ENCODE measurements around the gene RBM4B. TPM values are rescaled to one million over a fixed set of nuclear protein-coding genes. Genes with fewer than 3 reads are reported as not detected.

Gene RBM4B
- total RNA-seq, 1 donor from 2014 or later, result 17.4 TPM

GRCh38 chr11:66624450-66624849, 53.2 kb downstream of the RBM4B start:
- TF ChIP-seq, protein P1, sequence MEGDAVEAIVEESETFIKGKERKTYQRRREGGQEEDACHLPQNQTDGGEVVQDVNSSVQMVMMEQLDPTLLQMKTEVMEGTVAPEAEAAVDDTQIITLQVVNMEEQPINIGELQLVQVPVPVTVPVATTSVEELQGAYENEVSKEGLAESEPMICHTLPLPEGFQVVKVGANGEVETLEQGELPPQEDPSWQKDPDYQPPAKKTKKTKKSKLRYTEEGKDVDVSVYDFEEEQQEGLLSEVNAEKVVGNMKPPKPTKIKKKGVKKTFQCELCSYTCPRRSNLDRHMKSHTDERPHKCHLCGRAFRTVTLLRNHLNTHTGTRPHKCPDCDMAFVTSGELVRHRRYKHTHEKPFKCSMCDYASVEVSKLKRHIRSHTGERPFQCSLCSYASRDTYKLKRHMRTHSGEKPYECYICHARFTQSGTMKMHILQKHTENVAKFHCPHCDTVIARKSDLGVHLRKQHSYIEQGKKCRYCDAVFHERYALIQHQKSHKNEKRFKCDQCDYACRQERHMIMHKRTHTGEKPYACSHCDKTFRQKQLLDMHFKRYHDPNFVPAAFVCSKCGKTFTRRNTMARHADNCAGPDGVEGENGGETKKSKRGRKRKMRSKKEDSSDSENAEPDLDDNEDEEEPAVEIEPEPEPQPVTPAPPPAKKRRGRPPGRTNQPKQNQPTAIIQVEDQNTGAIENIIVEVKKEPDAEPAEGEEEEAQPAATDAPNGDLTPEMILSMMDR (IDR thresholded peaks at IDR 0.05), result no peak
- no peak for TF ChIP-seq POLR2AphosphoS5 (IDR thresholded peaks at IDR 0.05; ENCODE audit: insufficient read depth in 1 of 2, low read depth in 1 of 2)
- TF ChIP-seq POLR2A (IDR thresholded peaks at IDR 0.05), result no peak
- Histone ChIP-seq H3K36me3 (peaks cover 0 to 56% of the 10 kb centered on the region in 2 donors), H3K9me3 (no peaks in the 10 kb centered on the region), H3K4me1 (peaks cover 61% of the 10 kb centered on the region), H3K27me3 (no peaks in the 10 kb centered on the region), H3K27ac (no peak overlapping the region), H3K4me3 (no peak overlapping the region)
- intact Hi-C loops (cut with DNase I), result no loop called here
- no peak for DNase-seq (ENCODE audit: extremely low spot score in 2 of 2)

DNA sequence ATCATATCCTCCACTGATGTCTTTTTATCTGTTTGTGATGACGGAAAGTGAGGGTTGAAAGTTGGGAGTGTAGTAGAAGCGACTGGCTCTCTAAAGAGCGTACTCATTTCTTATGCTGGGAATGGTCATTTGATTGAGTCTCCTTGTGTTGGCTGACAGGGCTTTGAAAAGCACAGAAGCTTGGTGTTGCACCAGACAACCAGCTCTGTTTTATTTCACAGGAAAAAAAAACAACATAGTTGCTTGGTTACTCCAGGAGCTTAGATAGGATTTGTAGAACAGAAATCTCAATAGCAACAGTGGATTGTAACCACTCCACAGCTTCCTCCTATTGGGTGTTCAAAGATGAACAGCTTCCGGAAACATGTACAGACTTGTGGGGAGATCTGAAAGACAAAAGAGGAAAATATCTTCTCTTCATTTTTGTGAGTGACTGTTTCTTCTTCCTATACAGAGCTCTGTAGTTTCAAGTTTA, 58.6 kb downstream of the RBM4B start:
- H3K9me3 ChIP-seq, result no peaks in the 10 kb centered on the region
- peak overlapping the region; percentile 64 to 88 for H3K4me3 ChIP-seq
- H3K4me1 ChIP-seq, result peaks cover 73% of the 10 kb centered on the region
- TF ChIP-seq POLR2A (IDR thresholded peaks at IDR 0.05) (no peak), POLR2AphosphoS5 (IDR thresholded peaks at IDR 0.05; ENCODE audit: insufficient read depth in 1 of 2, low read depth in 1 of 2) (peak in 1 of 2 donors; percentile 86)
- H3K36me3 ChIP-seq, result peaks cover 0 to 5% of the 10 kb centered on the region in 2 donors
- intact Hi-C loops (cut with DNase I), result no loop called here
- H3K27me3 ChIP-seq, result no peaks in the 10 kb centered on the region
- H3K27ac ChIP-seq, result peak overlapping the region; percentile 8
- no peak for DNase-seq (ENCODE audit: extremely low spot score in 2 of 2)

- Histone ChIP-seq H3K36me3 (no peaks in the 10 kb centered on the region), H3K4me1 (peaks cover 55% of the 10 kb centered on the region), H3K27me3 (no peaks in the 10 kb centered on the region), H3K9me3 (no peaks in the 10 kb centered on the region), H3K27ac (peak overlapping the region; percentile 94), H3K4me3 (peak overlapping the region; percentile 64 to 88)
- no peak for DNase-seq (ENCODE audit: extremely low spot score in 2 of 2)
- intact Hi-C loops (cut with DNase I), result no loop called here
- TF ChIP-seq POLR2AphosphoS5 (IDR thresholded peaks at IDR 0.05; ENCODE audit: insufficient read depth in 1 of 2, low read depth in 1 of 2) (no peak), POLR2A (IDR thresholded peaks at IDR 0.05) (no peak)
- TF ChIP-seq, protein P1 (IDR thresholded peaks at IDR 0.05), result no peak
Observed at GRCh38 chr11:66617155-66617834, 60.4 kb downstream of the RBM4B start.

DNA sequence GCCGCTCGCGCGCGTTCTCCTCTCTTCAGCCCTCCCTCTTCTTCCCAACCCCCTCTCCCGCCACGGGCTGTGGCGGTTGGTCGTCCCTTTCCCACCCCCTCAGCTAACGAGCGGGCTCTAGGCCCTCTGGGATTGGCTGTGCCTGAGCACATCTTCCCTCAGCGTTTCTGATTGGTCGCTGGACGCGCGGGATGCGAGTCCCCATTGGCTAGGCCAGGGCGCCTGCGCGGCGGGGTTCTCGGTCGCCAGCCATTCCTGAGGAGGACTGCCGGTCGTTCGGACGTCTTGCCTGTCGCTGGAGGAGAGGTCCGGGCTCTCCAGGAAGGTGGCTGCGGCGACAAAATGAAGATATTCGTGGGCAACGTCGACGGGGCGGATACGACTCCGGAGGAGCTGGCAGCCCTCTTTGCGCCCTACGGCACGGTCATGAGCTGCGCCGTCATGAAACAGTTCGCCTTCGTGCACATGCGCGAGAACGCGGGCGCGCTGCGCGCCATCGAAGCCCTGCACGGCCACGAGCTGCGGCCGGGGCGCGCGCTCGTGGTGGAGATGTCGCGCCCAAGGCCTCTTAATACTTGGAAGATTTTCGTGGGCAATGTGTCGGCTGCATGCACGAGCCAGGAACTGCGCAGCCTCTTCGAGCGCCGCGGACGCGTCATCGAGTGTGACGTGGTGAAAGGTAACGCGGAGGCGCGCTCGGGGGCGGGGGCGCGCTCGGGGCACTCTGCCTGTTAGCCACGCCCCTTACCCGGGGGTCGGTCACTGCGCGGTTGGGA, 61.1 kb downstream of the RBM4B start, which contains the start of gene RBM14:
Gene RBM14 (plus strand): TSS at position 252 of the 776 bp plus-strand sequence. CDS start 91 bp downstream, at position 343.
- intact Hi-C loops (cut with DNase I), result no loop called here
- Histone ChIP-seq H3K27ac (peak within 1 kb of the TSS; percentile 94), H3K27me3 (no peaks in the 10 kb centered on the region), H3K9me3 (no peaks in the 10 kb centered on the region), H3K4me1 (peaks cover 51% of the 10 kb centered on the region), H3K36me3 (no peaks in the 10 kb centered on the region), H3K4me3 (peak within 1 kb of the TSS; percentile 64 to 88)
- peak; percentile 98 to 100 for DNase-seq (ENCODE audit: extremely low spot score in 2 of 2)
- peak; percentile 85 to 99 for TF ChIP-seq POLR2A (IDR thresholded peaks at IDR 0.05)
- TF ChIP-seq POLR2AphosphoS5 (IDR thresholded peaks at IDR 0.05; ENCODE audit: insufficient read depth in 1 of 2, low read depth in 1 of 2), result peak; percentile 96 to 100
- TF ChIP-seq, protein P1 (IDR thresholded peaks at IDR 0.05), result no peak

Small RNAs within 50 kb of the gene (small RNA-seq; reads per million reads assigned to genes)
- gene RN7SL12P (not detected), gene RNU4-39P (not detected)

Other genes starting within 250 kb of the RBM4B start
- gene MRPL11, start 239.0 kb downstream of the RBM4B start, total RNA-seq, result 49.4 TPM
- gene PELI3, start 211.0 kb downstream of the RBM4B start, total RNA-seq, result 21.6 TPM
- 10.8 TPM for gene DPP3, start 197.5 kb downstream of the RBM4B start, total RNA-seq
- gene BBS1, start 167.3 kb downstream of the RBM4B start, total RNA-seq, result 53.8 TPM
- 16.5 TPM for gene ZDHHC24, start 131.8 kb downstream of the RBM4B start, total RNA-seq
- not detected for gene ACTN3, start 131.0 kb downstream of the RBM4B start, total RNA-seq
- gene CTSF, start 109.3 kb downstream of the RBM4B start, total RNA-seq, result 85.7 TPM
- 0.74 TPM for gene CCDC87, start 84.8 kb downstream of the RBM4B start, total RNA-seq
- 42.5 TPM for gene CCS, start 84.7 kb downstream of the RBM4B start, total RNA-seq
- gene RBM14, start 61.3 kb downstream of the RBM4B start, total RNA-seq, result 34.9 TPM
- 61.1 TPM for gene RBM4, start 39.2 kb downstream of the RBM4B start, total RNA-seq
- 117 TPM for gene SPTBN2, start 51.3 kb upstream of the RBM4B start, total RNA-seq
- gene RCE1, start 165.6 kb upstream of the RBM4B start, total RNA-seq, result 23.6 TPM
- gene LRFN4, start 179.2 kb upstream of the RBM4B start, total RNA-seq, result 8.1 TPM